Measurements from ENCODE around the gene DYRK2.
"Not testable (repeated sequence)": the region's sequence is repeated elsewhere in the genome, so short reads cannot be mapped to it uniquely, and the experiment has no call there.

DYRK2 gene

DNA sequence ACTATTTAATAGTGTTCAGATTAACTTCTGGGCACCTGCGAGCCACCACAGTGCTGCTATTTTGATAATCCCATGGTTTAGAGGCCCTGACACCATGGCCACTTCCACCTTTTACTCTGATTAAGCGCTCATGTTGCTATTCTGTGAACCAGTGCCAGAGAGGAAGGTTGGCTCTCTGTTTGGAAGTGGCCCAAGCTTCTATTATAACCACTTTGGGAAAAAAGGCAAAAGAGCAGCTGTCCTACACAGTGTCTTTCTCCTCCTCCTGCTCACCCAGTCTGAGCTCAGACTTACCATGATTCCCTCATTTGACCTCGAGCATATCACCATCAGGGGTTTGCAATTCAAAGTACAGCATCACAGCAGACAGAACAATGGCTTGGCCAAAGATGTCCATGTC is 23.3 kb downstream of the DYRK2 start:
- no peak for DNase-seq

DNA sequence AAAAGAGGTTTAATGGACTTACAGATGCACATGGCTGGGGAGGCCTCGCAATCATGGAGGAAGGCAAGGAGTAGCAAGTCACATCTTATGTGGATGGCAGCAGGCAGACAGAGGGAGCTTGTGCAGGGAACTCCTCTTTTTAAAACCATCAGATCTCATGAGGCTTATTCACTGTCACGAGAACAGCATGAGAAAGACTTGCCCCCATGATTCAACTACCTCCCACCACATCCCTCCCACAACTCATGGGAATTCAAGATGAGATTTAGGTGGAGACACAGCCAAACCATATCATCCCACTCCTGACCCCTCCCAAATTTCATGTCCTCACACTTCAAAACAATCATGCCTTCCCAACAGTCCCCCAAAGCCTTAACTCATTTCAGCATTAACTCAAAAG is 24.0 kb downstream of the DYRK2 start:
- DNase-seq = not testable (repeated sequence)

DNA sequence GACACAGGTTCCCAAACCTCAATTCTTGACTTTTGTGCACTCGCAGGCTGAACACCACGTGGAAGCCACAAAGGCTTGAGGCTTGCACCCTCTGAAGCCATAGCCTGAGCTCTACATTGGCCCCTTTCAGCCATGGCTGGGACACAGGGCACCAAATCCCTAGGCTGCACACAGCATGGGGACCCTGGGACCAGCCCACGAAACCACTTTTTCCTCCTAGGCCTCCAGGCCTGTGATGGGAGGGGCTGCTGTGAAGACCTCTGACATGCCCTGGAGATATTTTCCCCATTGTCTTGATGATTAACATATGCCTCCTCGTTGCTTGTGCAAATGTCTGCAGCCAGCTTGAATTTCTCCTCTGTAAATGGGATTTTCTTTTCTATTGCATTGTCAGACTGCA is 25.0 kb downstream of the DYRK2 start:
- DNase-seq = not testable (repeated sequence)

DNA sequence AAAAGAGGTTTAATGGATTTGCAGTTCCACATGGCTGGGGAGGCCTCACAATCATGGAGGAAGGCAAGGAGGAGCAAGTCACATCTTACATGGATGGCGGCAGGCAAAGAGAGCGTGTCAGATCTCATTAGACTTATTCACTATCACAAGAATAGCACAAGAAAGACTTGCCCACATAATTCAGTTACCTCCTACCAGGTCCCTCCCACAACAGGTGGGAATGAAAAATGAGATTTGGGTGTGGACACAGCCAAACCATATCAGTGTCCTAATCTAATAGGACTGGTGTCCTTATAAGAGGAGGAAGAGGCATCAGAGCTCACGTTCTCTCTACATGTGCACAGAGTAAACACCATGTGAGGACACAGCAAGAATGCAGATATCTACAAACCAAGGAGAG is 25.9 kb downstream of the DYRK2 start:
- DNase-seq = no peak

DNA sequence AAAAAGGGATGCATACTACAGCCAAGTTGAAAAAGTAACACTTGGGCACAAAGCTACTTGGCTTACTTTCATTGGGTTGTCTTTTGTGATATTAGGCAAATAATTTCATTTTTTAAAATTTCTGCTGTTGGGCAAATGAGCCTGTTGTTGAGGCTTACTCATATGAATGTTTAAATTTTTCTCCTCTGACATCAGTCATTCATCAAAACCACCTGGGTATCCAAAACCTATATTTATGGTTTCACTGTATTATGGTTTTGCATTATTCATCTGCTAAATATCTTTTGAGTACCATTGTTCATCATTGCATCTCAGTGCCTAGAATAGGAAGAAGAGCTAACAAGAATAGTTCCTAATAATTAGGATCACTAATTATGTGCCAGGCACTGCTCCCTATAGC is 28.1 kb downstream of the DYRK2 start:
- DNase-seq = no peak

DNA sequence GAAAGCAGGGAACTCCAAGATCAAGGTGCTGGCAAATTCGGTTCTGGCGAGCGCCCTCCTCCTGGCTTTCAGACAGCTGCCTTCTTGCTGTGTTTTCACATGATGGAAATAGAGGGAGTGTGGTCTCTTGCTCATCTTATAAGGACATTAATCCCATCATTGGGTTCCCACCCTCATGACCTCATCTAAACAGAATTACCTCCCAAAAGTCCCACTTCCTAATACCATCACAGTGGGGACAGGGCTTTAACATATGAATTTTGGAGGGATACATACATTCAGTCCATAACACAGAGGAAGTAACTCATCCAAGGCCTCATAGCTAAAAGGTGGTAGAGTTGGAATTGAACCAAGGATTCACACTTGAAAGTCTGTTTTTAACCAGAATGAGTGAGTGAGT is 28.6 kb downstream of the DYRK2 start:
- no peak for DNase-seq

DNA sequence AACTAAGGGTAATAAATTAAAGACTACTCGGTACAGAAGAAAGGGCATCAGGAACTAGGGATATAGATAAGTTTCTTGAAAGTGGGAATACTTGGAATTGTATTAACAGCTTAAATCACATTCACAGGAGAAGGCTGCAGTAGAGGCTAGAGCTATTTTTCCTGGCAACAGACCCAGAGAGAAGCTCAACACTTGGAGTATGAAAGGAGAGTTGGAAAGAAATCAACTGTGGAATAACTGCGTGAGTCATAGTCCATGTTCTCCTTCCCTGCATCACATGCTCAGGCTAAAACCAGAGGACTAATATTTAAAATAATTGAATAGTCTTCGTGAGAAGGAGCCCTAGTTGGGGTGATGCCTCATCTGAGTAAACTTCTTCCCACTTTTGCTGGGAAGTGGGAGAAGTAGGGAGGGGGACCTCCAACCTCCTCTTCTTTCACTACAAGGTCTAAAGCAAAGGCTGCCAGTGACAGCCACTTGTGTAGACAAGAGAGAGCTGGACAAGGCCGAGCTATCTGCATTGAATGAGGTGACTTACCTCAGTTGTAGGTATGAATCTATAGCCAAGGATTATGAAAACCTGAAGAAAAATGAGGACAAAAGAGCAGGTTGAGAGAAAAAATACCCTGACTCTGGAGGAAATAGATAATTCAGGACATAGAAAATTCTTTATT is 32.7 kb downstream of the DYRK2 start:
- DNase-seq = no peak

DNA sequence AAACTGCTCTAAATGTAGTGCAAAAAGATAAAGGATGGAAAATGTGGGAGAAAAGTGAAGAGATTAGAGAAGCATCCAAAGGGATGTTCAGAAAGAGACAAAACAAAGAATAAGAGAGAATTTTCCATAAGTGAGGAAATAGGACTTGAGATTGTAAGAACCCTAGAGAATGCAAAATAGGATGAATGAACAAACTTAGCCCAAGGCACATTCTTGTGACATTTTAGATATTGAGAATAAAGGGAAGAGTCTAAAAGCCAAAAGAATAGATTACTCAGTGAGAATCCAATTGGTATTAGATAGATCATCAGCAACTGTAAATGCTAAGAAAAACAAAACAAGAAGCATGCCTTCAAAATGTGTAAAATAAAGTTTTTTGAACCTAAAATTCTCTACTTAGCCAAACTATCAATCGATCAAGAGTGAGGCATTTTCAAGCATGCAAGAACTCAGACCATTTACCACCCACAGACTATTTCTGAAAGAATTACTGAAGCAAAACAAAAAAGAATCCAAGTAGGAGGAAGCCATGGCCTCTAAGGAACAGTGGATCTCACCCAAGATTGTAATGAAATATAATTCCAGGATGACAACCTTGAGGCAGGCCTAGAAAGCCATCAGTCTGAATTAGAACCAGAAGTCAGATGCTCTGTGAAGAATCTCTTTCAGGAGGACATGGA is 33.5 kb downstream of the DYRK2 start:
- DNase-seq = no peak

DNA sequence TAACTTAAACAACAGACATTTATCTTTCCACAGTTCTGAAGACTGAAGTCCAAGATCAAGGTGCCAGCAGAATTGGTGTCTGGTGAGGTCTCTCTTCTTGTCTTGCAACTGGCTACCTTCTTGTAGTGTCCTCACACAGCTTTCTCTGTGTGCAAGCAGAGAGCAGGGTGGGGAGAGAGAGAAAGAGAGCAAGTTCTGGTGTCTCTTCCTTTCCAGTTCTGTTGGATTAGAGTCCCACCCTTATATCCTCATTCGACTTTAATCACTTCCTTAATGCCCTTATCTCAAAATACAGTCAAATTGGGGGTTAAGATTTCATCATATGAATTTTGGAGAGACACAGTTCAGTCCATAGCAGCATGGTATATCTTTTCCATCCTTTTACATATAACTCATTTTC is 40.8 kb downstream of the DYRK2 start:
- DNase-seq = no peak

DNA sequence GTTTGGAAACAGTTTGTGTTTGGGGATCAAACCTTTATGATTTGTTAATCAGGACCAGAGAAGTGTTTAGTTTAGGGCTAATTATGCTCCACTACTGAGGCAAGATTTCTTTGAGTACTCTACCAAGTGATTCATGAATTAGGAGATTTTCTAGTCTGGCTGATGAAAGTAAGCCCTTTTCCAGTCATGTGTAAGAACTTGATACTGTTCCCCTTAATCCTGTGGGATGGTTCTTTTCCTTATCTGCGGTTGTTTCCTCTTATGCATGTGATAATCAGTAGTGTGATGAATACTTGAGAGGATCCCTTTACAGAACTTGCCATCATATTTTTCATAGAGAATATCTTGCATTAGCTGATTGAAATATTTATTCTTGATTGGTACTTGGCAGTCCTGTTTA is 42.1 kb downstream of the DYRK2 start:
- DNase-seq = no peak

DNA sequence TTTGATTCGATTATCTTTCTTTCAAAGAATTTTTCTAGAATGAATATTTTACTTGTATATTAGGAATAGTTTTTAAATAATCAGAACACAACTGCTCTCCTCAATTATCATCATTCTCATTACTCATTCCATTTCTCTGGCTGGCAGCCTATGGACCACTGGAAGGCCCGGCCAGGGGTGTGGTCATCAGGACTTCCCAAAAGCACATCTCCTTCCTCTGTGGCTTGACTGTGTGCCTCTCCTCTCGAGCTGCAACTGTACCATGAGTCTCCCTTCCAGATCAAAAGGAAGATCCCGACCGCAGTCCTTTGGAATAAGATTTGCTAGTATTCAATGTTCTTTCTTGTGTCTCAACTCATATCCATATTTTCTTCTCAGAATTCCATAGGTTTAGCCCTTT is 42.7 kb downstream of the DYRK2 start:
- DNase-seq = no peak

DNA sequence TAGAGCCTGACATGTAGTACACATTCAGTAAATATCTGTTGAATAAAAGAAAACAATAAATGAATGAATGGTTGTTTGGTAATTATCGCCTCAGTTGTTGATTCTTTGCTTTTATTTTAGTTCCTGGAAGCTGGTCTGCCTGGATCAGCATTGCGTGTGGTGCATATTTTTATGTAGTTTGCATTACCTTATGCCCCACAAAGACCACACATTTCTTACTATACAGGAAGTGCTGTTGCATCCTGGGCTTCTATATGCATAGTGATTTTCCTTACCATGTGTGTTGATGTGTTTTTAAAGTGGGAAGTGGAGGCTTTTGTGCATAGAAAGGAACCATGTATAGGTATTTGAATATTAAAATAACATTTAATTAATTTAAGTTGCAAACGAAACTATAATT is 43.6 kb downstream of the DYRK2 start:
- no peak for DNase-seq

DNA sequence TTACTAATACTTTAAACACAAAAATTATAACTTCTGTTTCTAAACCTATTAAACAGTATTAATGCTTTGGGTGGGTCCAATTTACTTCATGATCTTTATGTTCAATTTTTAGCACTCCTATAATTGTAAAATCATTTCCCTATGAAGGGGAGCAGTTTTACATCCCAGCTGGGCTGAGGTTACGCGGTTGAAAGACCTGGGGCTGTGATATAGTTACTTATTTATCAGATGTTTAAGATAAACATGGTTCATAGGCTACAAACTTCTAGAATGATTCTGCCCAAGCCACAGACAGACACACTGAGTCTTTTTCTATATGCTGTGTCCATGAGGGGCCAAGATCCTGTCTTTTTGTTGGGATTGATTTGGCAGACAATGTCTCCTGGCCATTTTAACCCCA is 44.4 kb downstream of the DYRK2 start:
- no peak for DNase-seq

DNA sequence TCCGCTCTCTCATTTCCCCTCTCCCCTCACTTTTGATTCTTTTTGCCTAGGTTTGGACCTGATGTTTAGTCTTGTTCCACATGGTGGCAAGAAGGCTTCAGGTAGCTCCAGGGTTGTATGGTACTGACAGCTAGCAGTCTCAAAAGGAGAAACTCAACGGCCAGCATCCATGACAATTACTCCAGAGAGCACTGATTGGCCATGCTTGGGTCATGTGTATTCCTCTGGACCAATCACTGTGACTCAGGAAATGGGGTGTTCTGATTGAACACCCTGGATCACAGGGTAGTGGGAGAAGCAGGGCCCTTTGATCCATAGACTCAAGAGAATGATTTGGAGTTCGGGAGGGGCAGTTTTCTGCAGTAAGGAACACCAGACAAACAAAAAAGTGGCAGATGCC is 45.3 kb downstream of the DYRK2 start:
- DNase-seq = no peak

DNA sequence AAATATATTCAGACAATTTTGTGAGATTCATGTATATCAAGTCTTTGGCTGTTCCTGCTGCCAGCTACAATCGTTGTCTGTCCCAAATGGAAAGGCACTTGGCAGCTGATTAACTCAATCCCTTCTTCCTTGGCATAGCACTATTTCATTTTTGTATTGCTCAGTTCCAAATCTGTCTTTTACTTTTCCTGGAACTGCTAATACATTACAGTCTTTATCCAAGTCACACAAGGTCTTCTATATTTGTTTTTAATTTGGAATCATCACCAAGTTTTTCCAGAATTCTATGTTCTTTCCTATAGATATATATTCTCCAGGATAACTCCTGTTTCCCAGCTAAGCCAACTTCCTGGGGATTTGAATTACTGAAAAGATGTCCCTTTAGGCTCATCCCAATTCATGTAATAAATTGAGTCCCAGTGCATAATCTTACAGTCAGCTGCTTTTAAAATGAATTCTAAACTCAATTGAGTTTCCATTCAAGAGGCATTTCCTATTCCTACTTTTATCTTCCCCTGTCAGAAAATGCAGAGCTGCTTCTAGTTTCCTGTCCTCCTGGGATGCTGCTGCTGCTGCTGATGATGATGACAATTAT is 45.9 kb downstream of the DYRK2 start:
- no peak for DNase-seq

DNA sequence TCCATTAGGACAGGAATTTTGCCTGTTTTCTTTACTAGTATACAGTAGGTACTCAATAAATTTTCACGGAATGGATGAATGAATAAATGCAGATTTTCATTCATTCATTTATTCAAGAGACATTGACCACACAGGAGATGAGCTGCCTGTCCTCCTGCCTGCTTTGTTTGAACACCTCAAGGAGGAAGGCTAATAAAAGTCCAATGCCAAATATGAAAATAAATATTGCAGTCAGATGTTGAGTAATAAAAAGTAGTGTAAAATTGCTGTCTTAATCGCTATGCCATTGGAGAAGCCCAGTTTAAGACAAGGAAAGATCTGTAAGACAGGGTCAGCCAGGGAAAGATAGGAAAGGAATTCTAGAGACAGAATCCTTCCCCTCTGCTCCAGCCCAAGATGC is 47.4 kb downstream of the DYRK2 start:
- no peak for DNase-seq

DNA sequence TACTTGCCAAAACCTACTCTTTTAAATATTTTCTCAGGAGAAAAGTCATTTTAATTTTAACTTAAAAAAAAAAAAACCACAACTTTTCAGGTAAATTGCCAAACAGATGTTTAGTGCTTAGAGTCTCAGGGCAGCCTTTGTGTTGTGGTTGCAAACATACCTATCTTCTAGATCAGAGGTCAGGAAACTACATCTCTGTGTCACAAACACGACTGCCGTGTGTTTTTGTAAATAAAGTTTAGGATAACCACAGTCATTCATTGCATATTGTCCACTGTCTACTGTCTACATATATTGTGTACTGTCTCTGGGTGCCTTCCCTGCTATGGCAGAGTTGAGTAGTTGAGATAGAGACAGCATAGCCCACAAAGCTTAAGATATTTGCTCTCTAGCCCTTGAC is 48.9 kb downstream of the DYRK2 start:
- peak in 1 of 2 donors; percentile 3 for DNase-seq

DNA sequence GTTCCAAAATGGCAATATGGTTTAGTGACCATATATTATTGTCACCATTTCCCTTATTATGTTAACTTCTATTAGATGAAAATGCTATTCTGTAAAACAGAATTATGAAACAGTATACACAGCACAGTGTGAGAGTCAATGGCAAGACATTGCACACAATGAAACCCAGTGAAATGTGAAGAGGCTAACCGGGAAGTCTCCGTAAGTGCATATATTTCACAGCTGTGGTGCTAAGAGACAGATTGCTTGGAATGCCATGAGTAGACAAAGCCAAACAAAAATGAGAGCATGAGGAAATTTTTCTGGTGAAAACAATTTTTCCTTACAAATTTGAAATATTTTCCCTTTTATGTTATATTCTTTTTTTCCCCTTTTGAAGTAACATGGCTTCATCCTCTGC is 49.4 kb downstream of the DYRK2 start:
- no peak for DNase-seq

DNA sequence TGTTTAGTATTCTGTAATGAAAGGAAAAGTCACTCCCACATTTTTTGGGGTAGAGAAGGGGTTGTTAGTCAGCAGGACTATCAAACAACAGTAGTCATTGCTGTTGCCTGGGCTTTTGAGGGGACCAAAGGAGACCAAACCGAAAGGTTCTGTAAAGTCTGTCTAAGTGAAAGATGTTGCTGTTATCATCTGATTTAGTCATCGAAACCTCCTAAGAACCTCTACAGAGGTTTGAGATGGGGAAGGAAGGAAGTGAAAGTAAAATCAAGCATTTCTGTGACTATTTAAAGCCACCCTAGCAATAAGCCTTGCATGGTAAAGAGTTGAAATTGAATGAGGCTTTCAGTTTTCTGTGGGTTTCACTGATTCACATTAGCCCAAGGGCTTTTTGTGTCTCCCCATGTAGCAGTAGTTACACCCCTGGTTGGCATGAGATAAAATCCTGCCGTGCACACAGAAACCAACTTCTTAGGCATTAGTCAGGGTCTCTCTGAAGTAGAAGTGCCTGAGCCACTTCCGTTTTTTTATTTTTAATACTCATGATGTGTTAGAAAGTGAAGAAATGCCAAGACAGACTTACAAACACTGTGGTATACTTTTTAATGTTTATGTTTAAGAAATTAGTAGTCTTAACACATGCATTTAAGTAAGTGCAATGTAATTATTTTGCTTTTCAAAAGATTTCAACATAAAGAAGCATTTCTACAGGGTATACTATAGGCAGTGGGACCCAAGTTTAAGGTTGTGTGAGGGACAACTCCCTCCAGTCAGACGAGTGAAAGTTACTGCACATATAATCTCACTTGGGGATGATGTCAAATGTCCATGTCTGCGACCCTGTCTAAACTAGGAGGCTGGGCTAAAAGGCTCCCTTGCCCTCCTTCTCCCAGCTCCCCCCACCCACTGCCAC is 50.4 kb downstream of the DYRK2 start:
- peak; percentile 40 to 43 for DNase-seq

DNA sequence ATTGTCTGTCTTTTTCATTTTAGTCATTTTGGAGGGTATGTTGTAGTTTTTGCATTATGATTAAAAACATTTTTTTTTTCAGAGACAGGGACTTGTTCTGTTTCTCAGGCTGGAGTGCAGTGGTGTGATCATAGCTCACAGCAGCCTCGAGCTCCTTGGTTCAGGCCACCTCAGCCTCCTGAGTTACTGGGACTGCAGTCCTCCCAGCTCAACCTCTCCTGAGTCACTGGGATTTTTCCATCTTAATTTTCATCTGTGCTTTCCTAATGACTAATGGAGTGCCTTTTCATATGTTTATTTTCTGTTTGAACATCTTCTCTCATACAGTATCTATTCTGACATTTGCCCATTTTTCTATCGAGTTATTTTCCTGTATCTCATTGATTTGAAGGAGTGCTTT is 52.6 kb downstream of the DYRK2 start:
- no peak for DNase-seq

DNA sequence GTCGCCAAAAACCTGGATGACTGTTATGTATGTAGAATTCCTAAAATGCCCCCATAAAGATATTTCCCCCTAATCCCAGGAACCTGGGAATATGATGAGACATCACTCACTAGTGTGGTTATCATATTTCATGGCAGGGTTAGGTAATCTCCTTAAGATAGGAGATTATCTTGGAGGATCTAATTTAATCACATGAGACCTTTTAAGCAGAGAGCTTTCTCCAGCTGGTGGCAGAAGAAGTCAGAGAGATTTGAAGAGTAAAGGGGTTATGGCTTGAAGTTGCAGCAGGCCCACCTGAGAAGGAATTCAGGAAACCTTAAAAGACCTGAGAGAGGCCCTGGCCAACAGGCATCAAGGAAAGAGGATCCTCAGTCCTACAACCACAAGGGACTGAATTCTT is 53.6 kb downstream of the DYRK2 start:
- no peak for DNase-seq

DNA sequence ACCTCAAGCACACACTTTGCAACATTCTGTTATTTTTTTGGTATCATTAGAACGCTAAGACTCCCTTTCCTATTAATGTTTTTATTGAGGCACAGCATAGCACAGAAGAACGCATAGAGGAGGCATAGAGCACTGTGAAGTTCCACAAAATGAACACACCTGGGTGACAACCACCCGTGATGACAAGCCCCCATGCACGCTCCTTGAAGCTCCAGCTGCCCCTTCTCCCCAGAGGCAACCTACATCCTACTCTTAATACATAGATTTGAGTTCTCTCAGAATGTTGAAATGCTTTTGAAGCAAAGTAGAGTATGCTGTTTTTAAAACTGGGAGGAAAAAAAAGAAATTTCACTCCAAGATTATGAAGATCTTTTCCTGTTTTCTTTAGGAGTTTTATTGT is 55.5 kb downstream of the DYRK2 start:
- no peak for DNase-seq
